ENCODE measurements around the gene PTP4A1. TPM values are rescaled to one million over a fixed set of nuclear protein-coding genes. Genes with fewer than 3 reads are reported as not detected.
A peak's percentile ranks its signal among the peaks of the same experiment; 100 is the strongest.

The PTP4A1 gene
- total RNA-seq, 1 donor from 2014 or later, result 32.5 TPM

DNA sequence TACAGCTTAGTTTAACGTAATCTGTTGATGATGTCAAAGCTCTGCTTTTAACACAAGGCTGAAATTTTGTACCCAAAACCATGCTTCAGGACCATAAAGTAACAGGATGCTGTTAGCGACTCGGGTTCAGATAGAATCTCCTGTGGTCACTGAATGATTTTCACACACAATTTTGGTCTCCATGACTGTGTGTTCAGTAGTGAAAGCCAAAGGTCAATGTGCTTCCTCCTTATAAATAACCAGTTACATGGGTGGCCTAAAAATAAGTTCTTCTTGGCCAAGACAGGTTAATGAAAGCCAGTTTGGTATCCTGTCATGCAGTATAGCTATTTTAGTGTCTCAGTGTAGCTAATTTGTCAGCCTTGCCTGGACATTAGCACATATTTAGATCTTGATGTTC is 19.1 kb upstream of the PTP4A1 start:
- DNase-seq (ENCODE audit: missing footprints) (no peak), ATAC-seq (peak; percentile 83)
- intact Hi-C loops (cut with DNase I), result no loop called here

DNA sequence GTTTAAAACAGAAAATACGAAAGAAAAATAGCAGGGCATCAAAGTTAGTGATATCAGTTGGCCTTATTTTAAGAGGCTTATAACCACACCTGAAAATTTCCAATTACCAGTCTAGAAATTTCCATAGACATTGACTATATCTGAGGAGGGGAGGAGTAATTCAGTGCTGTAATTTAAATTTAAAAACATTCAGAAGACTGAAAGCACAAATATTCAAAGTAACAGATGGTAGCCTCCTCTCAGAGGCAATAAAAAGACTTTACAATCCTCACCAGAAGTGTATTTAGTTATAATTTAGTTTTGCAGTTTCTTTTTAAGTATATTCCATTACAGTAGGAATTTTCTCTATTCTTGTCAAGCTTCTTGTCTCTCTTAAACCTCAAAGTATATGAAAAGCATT is 18.4 kb upstream of the PTP4A1 start:
- ATAC-seq (no peak), DNase-seq (ENCODE audit: missing footprints) (no peak)
- intact Hi-C loops (cut with DNase I), result no loop called here

DNA sequence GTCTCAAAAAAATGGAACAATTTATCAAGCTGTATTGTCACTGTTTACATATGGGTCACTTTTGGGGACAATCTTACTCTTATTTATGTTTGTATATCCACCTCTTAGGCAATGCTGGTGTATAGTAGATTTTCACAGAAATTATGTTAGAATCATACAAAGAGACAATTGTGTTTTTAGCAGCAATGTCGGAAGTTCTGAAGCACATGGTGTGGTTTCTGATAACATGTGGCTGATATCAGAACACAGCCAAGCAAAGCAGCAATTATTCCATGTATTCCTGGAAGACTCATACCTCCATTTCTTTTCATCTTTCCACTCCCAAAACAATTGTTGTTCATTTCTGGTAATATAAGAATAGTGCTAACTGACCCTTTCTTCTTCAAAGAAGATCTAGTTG is 17.5 kb upstream of the PTP4A1 start:
- intact Hi-C loops (cut with DNase I), result no loop called here
- no peak for ATAC-seq
- no peak for DNase-seq (ENCODE audit: missing footprints)

DNA sequence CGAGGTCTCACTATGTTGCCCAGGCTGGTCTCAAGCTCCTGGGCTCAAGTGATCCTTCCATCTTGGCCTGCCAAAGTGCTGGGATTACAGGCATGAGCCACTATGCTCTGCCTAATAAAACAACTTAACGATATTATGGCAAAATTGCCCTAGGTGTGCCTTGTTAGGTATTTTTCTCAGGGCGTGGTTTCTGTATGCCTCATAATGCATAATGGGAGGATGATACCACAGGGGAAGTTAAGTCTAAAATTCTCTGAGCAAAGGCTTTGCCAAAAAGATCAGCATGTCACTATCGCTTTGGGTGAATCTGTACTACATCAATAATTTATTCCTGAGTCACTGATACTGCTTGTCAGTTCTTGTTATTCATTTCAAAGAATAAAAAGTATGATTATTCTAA is 15.9 kb upstream of the PTP4A1 start:
- ATAC-seq (no peak), DNase-seq (ENCODE audit: missing footprints) (no peak)
- intact Hi-C loops (cut with DNase I), result no loop called here

DNA sequence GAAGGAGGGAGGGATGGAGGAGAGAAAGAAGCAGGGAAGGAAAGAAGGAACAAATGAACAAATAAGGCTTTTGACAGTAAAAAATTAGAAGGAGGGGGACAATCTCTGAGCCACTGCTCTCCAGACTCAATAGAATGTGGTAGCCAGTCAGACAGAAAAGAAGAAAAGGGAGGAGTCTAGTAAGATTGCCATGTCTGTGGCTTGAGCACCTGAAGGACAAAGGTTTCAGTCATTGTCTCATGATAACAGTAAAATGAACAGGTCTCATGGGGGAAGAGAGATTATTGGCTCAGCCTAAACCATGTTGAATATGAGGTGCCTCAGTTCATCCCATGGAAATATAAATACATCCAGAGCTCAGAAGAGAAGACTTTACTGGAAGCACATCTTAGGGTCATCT is 14.0 kb upstream of the PTP4A1 start:
- intact Hi-C loops (cut with DNase I), result no loop called here
- no peak for ATAC-seq
- DNase-seq (ENCODE audit: missing footprints), result no peak

DNA sequence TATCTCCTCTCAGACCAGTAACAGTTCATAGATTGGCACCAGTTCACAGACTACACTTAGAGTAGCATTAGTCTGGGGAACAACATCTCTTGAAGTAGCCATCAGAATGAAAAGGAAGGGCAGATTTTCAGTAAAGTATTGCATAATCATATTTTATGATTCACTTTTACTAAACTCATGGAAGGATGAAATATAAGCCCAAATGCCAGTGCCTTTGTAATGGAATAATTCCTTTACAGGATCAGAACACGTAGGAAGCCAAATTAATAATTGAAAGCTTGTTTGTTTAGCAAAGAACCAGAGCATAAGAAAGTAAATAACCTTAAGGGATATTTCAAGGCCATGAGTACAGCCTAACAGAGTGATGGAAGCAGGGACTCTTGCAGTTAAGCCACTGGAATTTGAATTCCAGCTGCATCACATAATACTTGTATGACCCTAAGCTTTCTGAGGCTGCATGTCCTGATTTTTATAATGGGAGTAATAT is 11.4 kb upstream of the PTP4A1 start:
- no peak for ATAC-seq
- no peak for DNase-seq (ENCODE audit: missing footprints)
- intact Hi-C loops (cut with DNase I), result no loop called here

DNA sequence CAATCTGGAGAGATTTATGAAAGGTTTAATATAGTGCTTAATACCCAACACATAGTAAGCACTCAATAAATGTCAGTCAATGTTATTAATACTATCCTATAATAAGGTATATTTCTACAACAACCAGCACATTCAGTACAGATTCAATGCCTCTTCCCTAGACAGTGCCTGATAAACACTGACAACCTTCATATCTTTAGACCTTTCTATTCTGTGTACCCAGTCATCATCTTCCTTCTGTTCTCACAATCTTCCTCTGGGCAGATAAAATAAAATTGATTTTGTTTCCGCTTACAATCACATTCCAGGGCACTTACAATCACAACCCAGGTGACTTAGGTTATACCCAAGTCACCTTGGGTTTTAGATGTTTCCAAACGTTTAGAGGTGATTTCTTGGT is 11.0 kb upstream of the PTP4A1 start:
- intact Hi-C loops (cut with DNase I), result no loop called here
- ATAC-seq (no peak), DNase-seq (ENCODE audit: missing footprints) (no peak)

DNA sequence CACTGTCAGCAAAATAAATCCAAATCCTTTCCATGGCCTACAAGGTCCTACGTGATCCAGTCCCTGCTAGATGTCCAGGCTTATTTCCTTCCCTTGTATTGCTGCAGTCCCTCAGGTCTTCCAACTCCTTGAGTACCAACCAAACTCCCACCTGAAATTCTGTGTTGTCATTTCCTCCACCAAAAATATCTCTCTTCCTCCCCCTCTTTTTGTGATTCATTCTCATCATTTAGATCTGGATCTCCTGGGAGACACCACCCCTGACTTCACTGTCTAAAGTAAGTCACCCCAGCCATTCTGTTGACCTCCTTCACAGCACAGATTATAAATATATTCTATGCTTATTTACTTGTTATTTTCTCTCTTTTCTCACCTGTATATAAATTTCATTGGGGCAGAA is 9.0 kb upstream of the PTP4A1 start:
- intact Hi-C loops (cut with DNase I), result no loop called here
- ATAC-seq, result no peak
- DNase-seq (ENCODE audit: missing footprints), result no peak

DNA sequence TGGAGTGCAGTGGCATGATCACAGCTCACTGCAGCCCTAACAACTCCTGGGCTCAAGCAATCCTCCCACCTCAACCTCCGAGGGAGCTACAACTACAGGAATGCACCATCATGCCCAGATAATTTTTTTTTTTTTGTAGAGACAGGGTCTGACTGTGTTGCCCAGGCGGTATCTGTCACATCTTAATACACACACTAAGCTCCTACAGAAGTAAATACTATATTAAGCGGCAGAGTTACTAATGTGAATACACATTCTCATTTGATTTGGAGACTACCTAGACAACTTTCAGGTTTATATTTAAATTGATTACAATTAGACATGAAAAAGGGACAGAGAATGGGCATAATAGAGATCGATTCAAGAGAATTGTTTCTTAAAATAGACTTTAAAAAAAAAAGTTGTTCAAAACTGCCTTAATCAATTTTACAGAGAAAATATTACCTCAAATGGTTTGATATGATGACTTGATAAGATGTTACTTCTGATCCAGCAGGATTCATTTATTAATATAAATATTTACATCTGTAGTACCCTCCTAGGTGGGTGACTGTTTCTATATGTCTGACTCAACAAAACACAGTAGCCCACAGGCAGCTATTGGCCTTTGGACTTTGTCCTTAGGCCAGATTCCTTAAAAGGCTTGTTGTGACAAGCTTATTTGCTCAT is 7.1 kb upstream of the PTP4A1 start:
- ATAC-seq, result no peak
- intact Hi-C loops (cut with DNase I), result no loop called here
- no peak for DNase-seq (ENCODE audit: missing footprints)

DNA sequence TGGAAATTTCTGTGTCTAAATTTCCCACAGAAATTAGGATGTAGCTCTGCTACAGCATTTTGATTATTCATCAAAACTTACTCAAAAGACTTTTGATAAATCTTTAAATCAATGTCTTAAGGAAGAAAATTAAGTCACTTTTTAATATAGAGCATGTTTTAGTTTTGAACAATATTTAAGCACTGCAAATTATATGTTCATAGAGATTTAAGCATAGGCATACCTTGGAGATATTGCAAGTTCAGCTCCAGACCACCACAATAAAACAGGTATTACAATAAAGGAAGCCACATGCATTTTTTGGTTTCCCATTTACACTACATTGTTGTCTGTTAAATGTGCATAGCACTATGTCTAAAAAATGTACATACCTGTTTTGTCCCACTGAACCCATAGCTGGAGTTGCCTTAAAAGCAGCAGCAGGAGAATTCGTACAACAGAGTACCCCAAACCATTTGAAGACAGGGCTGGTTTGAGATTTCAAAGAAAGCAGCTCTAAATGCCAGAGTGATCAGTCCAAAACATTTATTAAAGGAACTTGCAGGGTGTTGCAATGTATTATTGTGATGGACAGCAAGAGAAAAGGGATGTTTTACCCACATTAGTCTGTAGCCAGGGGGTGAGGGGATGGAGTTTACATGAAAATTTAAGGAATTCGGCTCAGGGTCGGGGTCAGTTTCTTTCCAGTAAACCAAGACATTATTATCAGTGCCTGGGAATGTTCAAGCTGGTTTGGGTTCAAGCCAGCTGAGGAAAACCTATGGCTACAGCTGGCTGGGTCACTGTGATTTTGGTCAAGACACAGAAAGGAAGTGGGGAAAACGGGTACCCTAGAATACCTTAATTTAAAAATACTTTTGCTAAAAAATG is 6.3 kb upstream of the PTP4A1 start:
- ATAC-seq (no peak), DNase-seq (ENCODE audit: missing footprints) (no peak)
- intact Hi-C loops (cut with DNase I), result no loop called here

DNA sequence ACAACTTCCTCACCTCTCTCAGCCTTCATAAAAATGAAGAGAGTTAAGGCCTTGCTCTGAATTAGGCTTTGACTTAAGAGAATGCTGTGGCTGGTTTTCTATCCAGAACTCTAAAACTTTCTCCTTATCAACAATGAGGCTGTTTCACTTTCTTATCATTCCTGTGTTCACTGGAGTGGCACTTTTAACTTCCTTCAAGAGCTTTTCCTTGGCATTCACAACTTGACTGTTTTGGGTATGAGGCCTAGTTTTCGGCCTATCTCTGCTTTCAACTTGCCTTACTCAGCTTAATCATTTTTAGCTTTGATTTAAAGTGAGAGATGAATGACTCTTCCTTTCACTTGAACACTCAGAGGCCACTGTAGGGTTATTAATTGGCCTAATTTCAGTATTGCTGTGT is 4.3 kb upstream of the PTP4A1 start:
- intact Hi-C loops (cut with DNase I), result no loop called here
- no peak for ATAC-seq
- no peak for DNase-seq (ENCODE audit: missing footprints)

DNA sequence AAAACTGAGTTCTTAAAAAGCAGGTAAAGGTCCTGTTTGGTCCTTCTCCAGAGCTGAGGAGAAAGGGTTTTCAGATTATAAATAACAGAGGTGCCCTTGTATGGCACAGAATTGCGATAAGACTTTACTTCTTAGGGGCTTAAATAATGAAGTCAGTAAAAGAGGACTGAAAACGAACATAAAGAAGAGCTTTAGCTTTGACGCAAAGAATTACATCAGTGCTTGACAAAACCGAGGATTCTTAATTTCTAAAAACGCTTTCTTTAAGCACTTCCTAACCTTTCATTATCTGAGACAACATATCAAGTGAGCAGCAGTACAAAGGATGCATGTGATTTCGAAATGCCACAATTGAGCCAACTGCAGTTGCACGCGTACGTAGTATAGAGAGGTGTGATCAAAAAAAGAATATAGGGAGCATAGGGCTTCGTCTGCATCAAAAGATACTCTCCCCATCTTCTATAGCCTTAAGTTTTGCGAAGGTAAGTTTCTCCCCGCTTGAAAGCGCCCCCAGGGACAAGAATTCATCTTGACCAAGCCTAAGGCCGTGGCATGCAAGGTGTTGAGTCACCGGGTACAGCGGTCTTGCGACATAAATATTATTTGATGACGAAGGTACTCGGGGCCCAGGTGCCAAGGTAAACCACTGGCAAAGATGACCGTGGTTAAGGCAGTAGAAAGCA is 778 bp upstream of the PTP4A1 start:
- ATAC-seq, result no peak
- intact Hi-C loops (cut with DNase I), result loop anchor here (2.0 to 5.0 kb wide), 3 partner anchors 63 to 219 kb away; partner anchors contain the start of gene PHF3

DNA sequence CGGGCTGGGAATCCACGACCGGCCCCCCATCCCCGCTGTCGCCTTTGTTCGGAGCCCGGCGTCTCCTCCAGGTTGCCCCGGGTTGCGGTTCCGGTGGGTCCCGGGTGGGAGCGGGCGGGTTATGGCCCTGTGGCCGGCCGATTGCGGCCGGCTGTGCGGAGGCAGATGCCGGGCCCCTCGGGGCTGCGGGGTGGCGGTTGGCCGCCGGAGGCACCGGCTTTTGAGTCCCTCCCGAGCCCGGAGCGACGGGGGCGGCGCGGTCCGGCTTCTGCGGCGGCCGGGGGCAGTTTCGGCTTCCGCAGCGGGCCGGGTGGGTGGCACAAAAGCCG is 431 bp downstream of the PTP4A1 start:
- no peak for DNase-seq (ENCODE audit: missing footprints)
- peak; percentile 2 for ATAC-seq
- intact Hi-C loops (cut with DNase I), result loop anchor here (2.0 to 5.0 kb wide), 3 partner anchors 62 to 220 kb away; partner anchors contain the start of gene PHF3

More for the DNA sequence above, 778 bp upstream of the PTP4A1 start:
- DNase-seq (ENCODE audit: missing footprints), result no peak

DNA sequence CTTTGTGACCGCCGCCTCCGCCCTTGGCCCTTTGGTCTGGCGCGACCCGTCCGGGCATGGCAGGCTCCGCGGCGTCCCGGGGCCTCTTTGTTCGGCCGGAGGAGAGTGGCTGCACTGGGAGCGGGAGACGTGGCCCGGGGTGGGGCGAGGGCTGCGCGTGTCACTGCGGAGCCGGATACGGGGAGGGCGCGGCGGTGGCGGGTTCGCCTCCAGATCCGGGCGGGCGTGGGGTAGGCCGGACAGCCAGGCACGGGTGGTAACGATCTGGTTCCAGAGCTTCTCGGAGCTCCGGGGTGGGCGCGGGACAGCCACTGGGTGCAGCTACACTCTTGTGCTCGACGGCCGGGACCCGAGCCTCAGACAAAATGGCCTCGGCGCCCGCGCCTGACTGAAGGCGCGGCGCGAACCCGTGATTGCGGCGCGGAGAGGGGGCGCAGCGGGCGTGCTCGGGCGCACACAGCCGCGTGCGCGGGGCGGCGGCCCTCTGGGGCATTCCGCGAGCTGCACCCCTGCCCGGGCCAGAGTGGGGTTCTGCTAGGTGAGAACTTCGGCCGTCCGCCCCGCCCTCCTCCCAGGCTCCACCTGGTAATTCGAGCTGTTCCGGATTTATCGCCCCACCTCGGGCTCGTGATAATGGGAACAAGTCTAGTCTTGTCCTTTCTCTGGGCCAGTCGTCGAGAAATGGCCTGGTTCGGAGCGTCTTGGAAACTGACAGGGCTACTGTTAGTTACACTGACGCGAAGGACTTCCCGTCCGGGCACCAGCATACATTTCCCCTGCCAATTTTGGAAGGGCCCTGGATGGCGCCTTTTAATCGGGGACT is 1.0 kb downstream of the PTP4A1 start:
- ATAC-seq (peak; percentile 60), DNase-seq (ENCODE audit: missing footprints) (peak; percentile 90)
- intact Hi-C loops (cut with DNase I), result loop anchor here (2.0 to 5.0 kb wide), 3 partner anchors 62 to 220 kb away; partner anchors contain the start of gene PHF3

DNA sequence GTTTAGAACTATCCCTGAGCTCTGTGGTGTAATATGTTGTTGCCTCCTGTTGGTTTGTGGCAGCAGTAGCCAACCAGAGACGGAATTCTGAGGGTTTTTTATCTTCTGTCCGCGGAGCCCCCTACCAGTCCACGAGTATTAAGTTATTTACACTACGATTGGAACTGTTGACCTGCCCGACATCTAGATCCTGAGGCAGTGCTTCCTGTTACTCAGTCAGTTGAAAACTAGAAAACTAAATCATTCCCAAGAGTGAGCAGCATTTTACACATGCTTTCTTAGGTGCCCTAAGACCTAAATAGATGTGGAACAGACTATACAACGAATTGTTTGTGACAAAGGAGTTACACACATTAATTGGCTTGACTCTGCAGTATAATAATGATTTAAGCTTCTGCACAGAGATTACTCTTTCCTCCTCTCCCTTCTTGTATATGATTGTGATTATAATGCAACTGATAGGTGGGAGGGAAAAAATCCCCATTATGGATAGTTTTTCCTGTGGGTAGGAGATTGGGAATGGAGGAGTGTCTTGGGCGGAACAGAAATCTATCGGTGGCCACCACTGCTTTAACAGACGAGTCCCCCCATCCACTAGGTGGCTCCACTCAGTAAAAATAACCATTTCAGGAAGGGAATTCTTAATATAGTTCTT is 1.7 kb downstream of the PTP4A1 start:
- intact Hi-C loops (cut with DNase I), result loop anchor here (2.0 to 5.0 kb wide), 3 partner anchors 61 to 221 kb away; partner anchors contain the start of gene PHF3
- DNase-seq (ENCODE audit: missing footprints) (no peak), ATAC-seq (no peak)

DNA sequence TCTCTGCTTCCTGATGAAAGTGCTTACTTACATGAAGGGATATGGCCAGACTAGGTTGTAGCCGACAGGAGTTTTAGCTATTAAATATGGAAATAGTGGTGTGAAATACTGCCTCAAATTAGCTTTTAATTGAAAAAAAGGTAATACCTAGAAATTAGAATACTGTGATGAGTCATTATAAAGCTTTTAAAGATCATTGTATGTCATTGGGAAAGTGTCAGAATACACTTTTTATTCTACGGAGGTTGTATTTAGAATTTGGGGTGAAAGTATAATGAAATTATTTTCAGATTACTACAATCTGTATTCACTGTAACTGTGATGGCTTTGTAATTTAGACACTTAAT is 2.2 kb downstream of the PTP4A1 start:
- intact Hi-C loops (cut with DNase I), result loop anchor here (5.0 kb wide), 1 partner anchor 127 kb away; no protein-coding TSS in a partner anchor
- ATAC-seq, result no peak
- no peak for DNase-seq (ENCODE audit: missing footprints)

DNA sequence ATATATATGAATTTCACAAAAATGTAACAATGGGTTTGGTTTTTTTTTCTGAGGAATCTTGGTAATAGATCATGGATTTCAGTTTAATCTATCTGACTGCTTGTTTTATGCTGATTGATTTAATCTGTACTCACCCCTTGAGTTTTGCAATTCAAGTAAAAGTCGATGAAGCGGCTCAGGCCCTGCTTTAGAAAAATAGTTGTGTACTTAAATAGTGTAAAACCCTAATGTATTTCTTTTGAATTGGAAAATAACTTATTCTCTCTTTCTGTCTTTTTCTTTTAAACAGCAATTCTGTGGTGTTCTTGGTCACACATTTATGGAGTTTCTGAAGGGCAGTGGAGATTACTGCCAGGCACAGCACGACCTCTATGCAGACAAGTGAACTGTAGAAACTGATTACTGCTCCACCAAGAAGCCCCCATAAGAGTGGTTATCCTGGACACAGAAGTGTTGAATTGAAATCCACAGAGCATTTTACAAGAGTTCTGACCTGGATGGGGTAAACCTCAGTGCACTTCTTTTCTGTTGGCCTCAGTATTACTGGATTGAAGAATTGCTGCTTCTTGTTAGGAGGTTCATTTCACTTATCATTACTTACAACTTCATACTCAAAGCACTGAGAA is 4.0 kb downstream of the PTP4A1 start:
- no peak for DNase-seq (ENCODE audit: missing footprints)
- ATAC-seq, result no peak
- intact Hi-C loops (cut with DNase I), result no loop called here

Data from Right ventricle myocardium inferior (tissue), 1 donor.